HepG2 (cell line): ENCODE data around the gene TPST2. TPM values are rescaled to one million over a fixed set of nuclear protein-coding genes. Genes with fewer than 3 reads are reported as not detected.

Source experiments
- SP1 ChIP-seq, 2 experiments: fragments of 450-650 bp in 1 of 2; sonication (generic) in 1 of 2; formaldehyde crosslinking in 1 of 2; IDR thresholded peaks; 2 replicates each; pipeline versions ENCODE4 v1.4.0 to v1.6.1; 2016 to 2020; ENCODE audit warnings: missing genetic modification reagents in 1 of 2
- TBL1XR1 ChIP-seq: fragments of 150-350 bp; IDR thresholded peaks from 2 replicates; pipeline ENCODE4 v1.6.1; 2014; ENCODE audit warnings: borderline replicate concordance, low read length; ENCODE audit not compliant: partially characterized antibody
- TOE1 ChIP-seq: sonication (generic); formaldehyde crosslinking; IDR thresholded peaks from 2 replicates; pipeline ENCODE4 v1.4.0; 2020; ENCODE audit warnings: mild to moderate bottlenecking, missing genetic modification reagents
- ZNF121 ChIP-seq: sonication (generic); formaldehyde crosslinking; IDR thresholded peaks from 2 replicates; pipeline ENCODE4 v1.5.0; 2020; ENCODE audit warnings: mild to moderate bottlenecking, missing genetic modification reagents
- ZNF335 ChIP-seq: sonication (generic); formaldehyde crosslinking; IDR thresholded peaks from 2 replicates; pipeline ENCODE4 v1.4.0; 2020; ENCODE audit warnings: missing genetic modification reagents
- ZNF350 ChIP-seq: sonication (generic); formaldehyde crosslinking; IDR thresholded peaks from 2 replicates; pipeline ENCODE4 v1.4.0; 2020; ENCODE audit warnings: mild to moderate bottlenecking, low read depth, missing genetic modification reagents, borderline replicate concordance
- ZNF552 ChIP-seq: sonication (generic); formaldehyde crosslinking; IDR thresholded peaks from 2 replicates; pipeline ENCODE4 v1.9.0; 2022; ENCODE audit warnings: missing genetic modification reagents, mild to moderate bottlenecking, borderline replicate concordance
- ZNF572 ChIP-seq: sonication (generic); formaldehyde crosslinking; IDR thresholded peaks from 2 replicates; pipeline ENCODE4 v1.5.1; 2020; ENCODE audit warnings: mild to moderate bottlenecking, missing genetic modification reagents
- ZNF7 ChIP-seq: IDR thresholded peaks from 2 replicates; pipeline ENCODE4 v1.6.1; 2016; ENCODE audit warnings: missing biosample characterization, missing genetic modification reagents
- ZNF790 ChIP-seq: sonication (generic); formaldehyde crosslinking; IDR thresholded peaks from 2 replicates; pipeline ENCODE4 v1.8.0; 2022; ENCODE audit warnings: missing genetic modification reagents, mild to moderate bottlenecking, borderline replicate concordance
- polyA plus RNA-seq, 8 experiments: library from polyadenylated mRNA; depleted of rRNA in 3 of 8; stranded (reverse) in 7 of 8; unstranded in 1 of 8; fragments of >200 nt; fragmentation: Illumina TruSeq in 4 of 8; extraction: Trizol in 4 of 8; gene quantifications; 2 replicates each; pipeline versions ENCODE4 v1.2.1 to v1.2.3, GENCODE V29; 2011 to 2016; ENCODE audit warnings: low read depth in 4 of 8, missing spikeins in 1 of 8, mixed read lengths in 1 of 8; ENCODE audit not compliant: insufficient read depth in 1 of 8
- total RNA-seq, 5 experiments: library from RNA; depleted of rRNA; stranded (reverse); fragments of >200 nt; fragmentation: Illumina TruSeq; extraction: Trizol; gene quantifications; 2 replicates each; pipeline ENCODE4 v1.2.3, GENCODE V29; 2016; ENCODE audit warnings: low read depth in 1 of 5
- TF ChIP-seq, protein P1 (sequence below): IDR thresholded peaks from 2 replicates; pipeline ENCODE4 v1.4.0; 2020; ENCODE audit warnings: mild to moderate bottlenecking, missing genetic modification reagents
- TF ChIP-seq, protein P2 (sequence below), 2 experiments: sonication (generic) in 1 of 2; formaldehyde crosslinking in 1 of 2; IDR thresholded peaks; 2 replicates each; pipeline versions ENCODE4 v1.4.0 to v1.6.1; 2016 to 2020; ENCODE audit warnings: borderline replicate concordance in 1 of 2, low read depth in 1 of 2, mild to moderate bottlenecking in 1 of 2, missing genetic modification reagents in 1 of 2
- TF ChIP-seq, protein P3 (sequence below): sonication (generic); formaldehyde crosslinking; IDR thresholded peaks from 2 replicates; pipeline ENCODE4 v1.5.1; 2020; ENCODE audit warnings: missing genetic modification reagents, mild to moderate bottlenecking, borderline replicate concordance
- TF ChIP-seq, protein P4 (sequence below): sonication (generic); formaldehyde crosslinking; IDR thresholded peaks from 2 replicates; pipeline ENCODE4 v1.4.0; 2020; ENCODE audit warnings: mild to moderate bottlenecking, missing genetic modification reagents
- TF ChIP-seq, protein P5 (sequence below): sonication (generic); formaldehyde crosslinking; IDR thresholded peaks from 2 replicates; pipeline ENCODE4 v1.8.0; 2022; ENCODE audit warnings: missing genetic modification reagents, mild to moderate bottlenecking, inconsistent platforms, borderline replicate concordance

Gene TPST2
- total and polyA plus RNA-seq, 2 of the 13 experiments (the other 11 are each of a cell fraction or from before 2014, with no cell fraction given), result 15.2 to 23.8 TPM

DNA sequence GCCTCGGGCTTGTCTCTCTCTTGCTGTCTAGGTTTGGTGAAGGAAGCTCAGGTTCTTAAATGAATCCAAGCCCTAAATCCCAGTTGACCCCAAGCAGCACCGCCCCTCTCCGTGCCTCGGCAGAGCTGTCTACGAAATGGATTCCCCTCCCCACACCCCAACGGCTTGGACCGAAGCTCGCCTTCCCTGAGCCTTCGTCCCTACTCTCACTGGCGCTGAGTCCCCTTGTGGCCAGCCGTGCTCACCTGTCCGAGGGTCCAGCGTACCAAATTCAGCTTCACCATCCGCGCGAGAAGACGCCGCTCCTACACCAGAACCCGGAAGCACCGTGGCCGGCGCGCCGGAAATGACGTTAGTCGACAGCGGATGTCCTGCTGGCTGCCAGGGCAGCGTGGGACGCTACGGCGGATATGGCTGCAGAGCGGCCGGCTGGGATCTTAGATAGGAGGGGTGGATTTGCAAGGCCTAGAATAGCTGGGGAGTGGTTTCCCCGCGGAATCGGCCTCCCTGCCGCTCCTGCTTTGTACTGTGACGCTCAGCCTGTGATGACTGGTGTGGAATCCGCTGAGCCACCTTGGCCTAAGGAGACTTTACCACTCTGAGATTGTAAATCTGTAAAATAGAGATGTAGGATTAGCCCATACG is 77.7 kb downstream of the TPST2 start, which contains the start of gene TFIP11 (continued):
- TF ChIP-seq ZNF350 (peak; percentile 96), ZNF552 (CRISPR knock-in tag) (peak; percentile 74; the same call in 1 of the 2 replicates), TBL1XR1 (no peak), ZNF335 (no peak), ZNF790 (CRISPR knock-in tag) (no peak), ZNF121 (no peak), ZNF572 (CRISPR knock-in tag) (0 out of 2 replicates have a peak, but pooled peaks have one; percentile 45), ZNF7 (CRISPR knock-in tag) (no peak), SP1 (IDR thresholded peaks at IDR 0.05) (no peak), SP1 (CRISPR knock-in tag; IDR thresholded peaks at IDR 0.05) (peak; percentile 28; the same call in 1 of the 2 replicates), TOE1 (CRISPR knock-in tag) (no peak)
- TF ChIP-seq, protein P1, sequence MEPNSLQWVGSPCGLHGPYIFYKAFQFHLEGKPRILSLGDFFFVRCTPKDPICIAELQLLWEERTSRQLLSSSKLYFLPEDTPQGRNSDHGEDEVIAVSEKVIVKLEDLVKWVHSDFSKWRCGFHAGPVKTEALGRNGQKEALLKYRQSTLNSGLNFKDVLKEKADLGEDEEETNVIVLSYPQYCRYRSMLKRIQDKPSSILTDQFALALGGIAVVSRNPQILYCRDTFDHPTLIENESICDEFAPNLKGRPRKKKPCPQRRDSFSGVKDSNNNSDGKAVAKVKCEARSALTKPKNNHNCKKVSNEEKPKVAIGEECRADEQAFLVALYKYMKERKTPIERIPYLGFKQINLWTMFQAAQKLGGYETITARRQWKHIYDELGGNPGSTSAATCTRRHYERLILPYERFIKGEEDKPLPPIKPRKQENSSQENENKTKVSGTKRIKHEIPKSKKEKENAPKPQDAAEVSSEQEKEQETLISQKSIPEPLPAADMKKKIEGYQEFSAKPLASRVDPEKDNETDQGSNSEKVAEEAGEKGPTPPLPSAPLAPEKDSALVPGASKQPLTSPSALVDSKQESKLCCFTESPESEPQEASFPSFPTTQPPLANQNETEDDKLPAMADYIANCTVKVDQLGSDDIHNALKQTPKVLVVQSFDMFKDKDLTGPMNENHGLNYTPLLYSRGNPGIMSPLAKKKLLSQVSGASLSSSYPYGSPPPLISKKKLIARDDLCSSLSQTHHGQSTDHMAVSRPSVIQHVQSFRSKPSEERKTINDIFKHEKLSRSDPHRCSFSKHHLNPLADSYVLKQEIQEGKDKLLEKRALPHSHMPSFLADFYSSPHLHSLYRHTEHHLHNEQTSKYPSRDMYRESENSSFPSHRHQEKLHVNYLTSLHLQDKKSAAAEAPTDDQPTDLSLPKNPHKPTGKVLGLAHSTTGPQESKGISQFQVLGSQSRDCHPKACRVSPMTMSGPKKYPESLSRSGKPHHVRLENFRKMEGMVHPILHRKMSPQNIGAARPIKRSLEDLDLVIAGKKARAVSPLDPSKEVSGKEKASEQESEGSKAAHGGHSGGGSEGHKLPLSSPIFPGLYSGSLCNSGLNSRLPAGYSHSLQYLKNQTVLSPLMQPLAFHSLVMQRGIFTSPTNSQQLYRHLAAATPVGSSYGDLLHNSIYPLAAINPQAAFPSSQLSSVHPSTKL (CRISPR knock-in tag), result peak; percentile 56; the same call in 1 of the 2 replicates
- TF ChIP-seq, protein P2, sequence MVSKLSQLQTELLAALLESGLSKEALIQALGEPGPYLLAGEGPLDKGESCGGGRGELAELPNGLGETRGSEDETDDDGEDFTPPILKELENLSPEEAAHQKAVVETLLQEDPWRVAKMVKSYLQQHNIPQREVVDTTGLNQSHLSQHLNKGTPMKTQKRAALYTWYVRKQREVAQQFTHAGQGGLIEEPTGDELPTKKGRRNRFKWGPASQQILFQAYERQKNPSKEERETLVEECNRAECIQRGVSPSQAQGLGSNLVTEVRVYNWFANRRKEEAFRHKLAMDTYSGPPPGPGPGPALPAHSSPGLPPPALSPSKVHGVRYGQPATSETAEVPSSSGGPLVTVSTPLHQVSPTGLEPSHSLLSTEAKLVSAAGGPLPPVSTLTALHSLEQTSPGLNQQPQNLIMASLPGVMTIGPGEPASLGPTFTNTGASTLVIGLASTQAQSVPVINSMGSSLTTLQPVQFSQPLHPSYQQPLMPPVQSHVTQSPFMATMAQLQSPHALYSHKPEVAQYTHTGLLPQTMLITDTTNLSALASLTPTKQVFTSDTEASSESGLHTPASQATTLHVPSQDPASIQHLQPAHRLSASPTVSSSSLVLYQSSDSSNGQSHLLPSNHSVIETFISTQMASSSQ (IDR thresholded peaks at IDR 0.05; ENCODE audit: low read depth), result no peak
- TF ChIP-seq, protein P2 (CRISPR knock-in tag; IDR thresholded peaks at IDR 0.05; ENCODE audit: borderline replicate concordance), result peak; percentile 63; the same call in 1 of the 2 replicates
- TF ChIP-seq, protein P3, sequence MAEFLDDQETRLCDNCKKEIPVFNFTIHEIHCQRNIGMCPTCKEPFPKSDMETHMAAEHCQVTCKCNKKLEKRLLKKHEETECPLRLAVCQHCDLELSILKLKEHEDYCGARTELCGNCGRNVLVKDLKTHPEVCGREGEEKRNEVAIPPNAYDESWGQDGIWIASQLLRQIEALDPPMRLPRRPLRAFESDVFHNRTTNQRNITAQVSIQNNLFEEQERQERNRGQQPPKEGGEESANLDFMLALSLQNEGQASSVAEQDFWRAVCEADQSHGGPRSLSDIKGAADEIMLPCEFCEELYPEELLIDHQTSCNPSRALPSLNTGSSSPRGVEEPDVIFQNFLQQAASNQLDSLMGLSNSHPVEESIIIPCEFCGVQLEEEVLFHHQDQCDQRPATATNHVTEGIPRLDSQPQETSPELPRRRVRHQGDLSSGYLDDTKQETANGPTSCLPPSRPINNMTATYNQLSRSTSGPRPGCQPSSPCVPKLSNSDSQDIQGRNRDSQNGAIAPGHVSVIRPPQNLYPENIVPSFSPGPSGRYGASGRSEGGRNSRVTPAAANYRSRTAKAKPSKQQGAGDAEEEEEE, result no peak
- TF ChIP-seq, protein P4, sequence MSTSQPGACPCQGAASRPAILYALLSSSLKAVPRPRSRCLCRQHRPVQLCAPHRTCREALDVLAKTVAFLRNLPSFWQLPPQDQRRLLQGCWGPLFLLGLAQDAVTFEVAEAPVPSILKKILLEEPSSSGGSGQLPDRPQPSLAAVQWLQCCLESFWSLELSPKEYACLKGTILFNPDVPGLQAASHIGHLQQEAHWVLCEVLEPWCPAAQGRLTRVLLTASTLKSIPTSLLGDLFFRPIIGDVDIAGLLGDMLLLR (CRISPR knock-in tag), result peak; percentile 95
- TF ChIP-seq, protein P5, sequence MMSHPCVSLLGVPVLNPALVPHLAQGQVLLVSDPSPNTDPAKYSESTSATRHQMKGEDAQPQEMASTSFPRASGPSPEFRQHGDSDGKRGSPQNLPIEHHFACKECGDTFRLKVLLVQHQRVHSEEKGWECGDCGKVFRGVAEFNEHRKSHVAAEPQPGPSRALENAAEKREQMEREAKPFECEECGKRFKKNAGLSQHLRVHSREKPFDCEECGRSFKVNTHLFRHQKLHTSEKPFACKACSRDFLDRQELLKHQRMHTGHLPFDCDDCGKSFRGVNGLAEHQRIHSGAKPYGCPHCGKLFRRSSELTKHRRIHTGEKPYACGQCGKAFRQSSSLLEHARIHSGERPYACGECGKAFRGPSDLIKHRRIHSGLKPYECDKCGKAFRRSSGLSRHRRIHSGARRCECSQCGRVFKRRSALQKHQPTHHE, result no peak
